ENCODE results near the gene SEC23A. TPM values are rescaled to one million over a fixed set of nuclear protein-coding genes. Genes with fewer than 3 reads are reported as not detected.

The SEC23A gene
- total and polyA plus RNA-seq, 2 of the 8 experiments (the other 6 are each of a cell fraction or from before 2014, with no cell fraction given), result 30.9 to 58.2 TPM

DNA sequence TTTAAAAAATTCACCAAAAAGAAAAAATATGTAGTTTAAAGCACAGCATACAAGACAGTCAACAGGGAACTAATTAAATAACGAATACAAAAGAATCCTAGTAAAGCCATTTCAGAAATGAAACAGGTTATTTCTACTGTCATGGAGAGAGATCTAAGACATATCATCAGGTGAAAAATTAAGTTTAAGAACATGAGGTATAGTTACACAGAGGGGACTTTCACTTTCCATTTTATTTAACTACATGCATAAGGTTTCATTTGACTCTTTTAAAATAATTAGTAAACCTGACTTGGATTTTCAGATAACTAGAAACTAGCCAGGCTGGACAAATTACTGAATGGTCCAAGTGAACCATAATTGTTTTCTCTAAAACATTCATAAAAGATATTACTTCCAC is 11.3 kb downstream of the SEC23A start:
- Histone ChIP-seq H3K4me3 (ENCODE audit: extremely low read depth in 1 of 4, insufficient read depth in 2 of 4, low read depth in 3 of 4, low read length in 4 of 4) (no peak overlapping the region), H2BK15ac (ENCODE audit: low read length) (no peak overlapping the region), H3K4ac (replicated peaks; ENCODE audit: insufficient read length, low read depth, low read length) (no peak overlapping the region), H2AFZ (ENCODE audit: low read length) (no peak overlapping the region), H2AK5ac (ENCODE audit: low read depth, low read length) (no peak overlapping the region), H3K18ac (ENCODE audit: extremely low read depth, low read length) (no peak overlapping the region), H4K91ac (replicated peaks; ENCODE audit: insufficient read length, low read length) (no peak overlapping the region), H2BK120ac (replicated peaks; ENCODE audit: low read depth, low read length) (no peak overlapping the region), H3K27ac (ENCODE audit: low read depth, low read length) (no peak overlapping the region), H3K23ac (ENCODE audit: insufficient read length) (no peak overlapping the region), H3K23me2 (ENCODE audit: low read depth, low read length) (no peaks in the 10 kb centered on the region), H4K8ac (ENCODE audit: extremely low read depth, insufficient read depth, low read length) (no peak overlapping the region), H3K36me3 (ENCODE audit: control insufficient read depth in 2 of 4, insufficient read depth in 4 of 4, low read length in 3 of 4) (peaks cover 12 to 59% (median 32%) of the 10 kb centered on the region in 4 experiments), H4K20me1 (replicated peaks in 1 of 2; ENCODE audit: control insufficient read depth in 1 of 2, insufficient read depth in 2 of 2, low read length in 2 of 2) (peaks cover 2% of the 10 kb centered on the region in 2 experiments), H3K4me2 (ENCODE audit: insufficient read depth in 1 of 2, low read depth in 2 of 2, low read length in 2 of 2) (no peak overlapping the region), H3K27me3 (replicated peaks in 1 of 4; ENCODE audit: control insufficient read depth in 3 of 4, extremely low read depth in 1 of 4, insufficient read depth in 3 of 4, low read length in 3 of 4) (no peaks in the 10 kb centered on the region), H3K79me1 (ENCODE audit: low read depth, low read length) (no peaks in the 10 kb centered on the region; the same call in 1 of the 2 replicates), H3K9me3 (ENCODE audit: insufficient read depth in 2 of 2, low read depth in 1 of 2, low read length in 1 of 2) (no peaks in the 10 kb centered on the region), H3K56ac (replicated peaks; ENCODE audit: insufficient read length, low read depth, low read length) (no peak overlapping the region), H3K14ac (ENCODE audit: insufficient read length) (no peak overlapping the region), H2BK5ac (ENCODE audit: low read depth, low read length) (no peak overlapping the region), H4K5ac (ENCODE audit: insufficient read length, low read depth, low read length) (no peak overlapping the region), H3K4me1 (replicated peaks in 1 of 4; ENCODE audit: control insufficient read depth in 3 of 4, insufficient read depth in 4 of 4, low read length in 3 of 4) (no peaks in the 10 kb centered on the region), H2BK20ac (ENCODE audit: low read length) (no peak overlapping the region), H3K9ac (replicated peaks in 1 of 4; ENCODE audit: extremely low read depth in 1 of 4, low read depth in 3 of 4, low read length in 3 of 4) (no peak overlapping the region), H2BK12ac (ENCODE audit: low read depth, low read length) (no peak overlapping the region), H3K79me2 (ENCODE audit: control insufficient read depth in 1 of 2, insufficient read depth in 2 of 2, low read length in 2 of 2) (peaks cover 0 to 7% of the 10 kb centered on the region in 2 experiments; a peak in 2 of 4 replicates)
- CTCF ChIA-PET (ENCODE audit: partially characterized antibody), result no interaction called here
- POLR2A ChIA-PET (ENCODE audit: partially characterized antibody), result no interaction called here
- no peak for DNase-seq (ENCODE audit: low read depth in 1 of 2, low spot score in 2 of 2)
- 81% methylated on average over 1 of the region's 1 CpG; no CpG with 5 or more reads in 1 of the 2 experiments for WGBS, 2 experiments (ENCODE audit: extremely low coverage in 1 of 2, insufficient coverage in 1 of 2, insufficient read length in 1 of 2, insufficient replicate concordance in 2 of 2, low coverage in 1 of 2, low lambda C conversion rate in 2 of 2, missing lambda C conversion rate in 1 of 2)
- no peak for FAIRE-seq
- no peak for TF ChIP-seq MAFK (IDR thresholded peaks at IDR 0.05; ENCODE audit: low read depth, low read length)
- TF ChIP-seq RBBP5 (IDR thresholded peaks at IDR 0.05; ENCODE audit: borderline replicate concordance, low read depth, low read length), result no peak
- no peak for TF ChIP-seq TAF1 (IDR thresholded peaks at IDR 0.05; ENCODE audit: low read depth, low read length)
- no peak for TF ChIP-seq TEAD4 (IDR thresholded peaks at IDR 0.05; ENCODE audit: low read depth, low read length)
- TF ChIP-seq, protein P1, sequence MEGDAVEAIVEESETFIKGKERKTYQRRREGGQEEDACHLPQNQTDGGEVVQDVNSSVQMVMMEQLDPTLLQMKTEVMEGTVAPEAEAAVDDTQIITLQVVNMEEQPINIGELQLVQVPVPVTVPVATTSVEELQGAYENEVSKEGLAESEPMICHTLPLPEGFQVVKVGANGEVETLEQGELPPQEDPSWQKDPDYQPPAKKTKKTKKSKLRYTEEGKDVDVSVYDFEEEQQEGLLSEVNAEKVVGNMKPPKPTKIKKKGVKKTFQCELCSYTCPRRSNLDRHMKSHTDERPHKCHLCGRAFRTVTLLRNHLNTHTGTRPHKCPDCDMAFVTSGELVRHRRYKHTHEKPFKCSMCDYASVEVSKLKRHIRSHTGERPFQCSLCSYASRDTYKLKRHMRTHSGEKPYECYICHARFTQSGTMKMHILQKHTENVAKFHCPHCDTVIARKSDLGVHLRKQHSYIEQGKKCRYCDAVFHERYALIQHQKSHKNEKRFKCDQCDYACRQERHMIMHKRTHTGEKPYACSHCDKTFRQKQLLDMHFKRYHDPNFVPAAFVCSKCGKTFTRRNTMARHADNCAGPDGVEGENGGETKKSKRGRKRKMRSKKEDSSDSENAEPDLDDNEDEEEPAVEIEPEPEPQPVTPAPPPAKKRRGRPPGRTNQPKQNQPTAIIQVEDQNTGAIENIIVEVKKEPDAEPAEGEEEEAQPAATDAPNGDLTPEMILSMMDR (IDR thresholded peaks at IDR 0.05; ENCODE audit: control extremely low read depth in 1 of 3, insufficient read depth in 1 of 3, low read depth in 1 of 3, low read length in 3 of 3), result no peak
- no peak for TF ChIP-seq POLR2AphosphoS5 (IDR thresholded peaks at IDR 0.05; ENCODE audit: low read depth, low read length)
- no peak for TF ChIP-seq SUZ12 (IDR thresholded peaks at IDR 0.05; ENCODE audit: low read length)
- TF ChIP-seq CHD2 (IDR thresholded peaks at IDR 0.05; ENCODE audit: low read length), result no peak
- no peak for TF ChIP-seq KDM1A (IDR thresholded peaks at IDR 0.05; ENCODE audit: borderline replicate concordance, low read length)
- TF ChIP-seq, protein P2, sequence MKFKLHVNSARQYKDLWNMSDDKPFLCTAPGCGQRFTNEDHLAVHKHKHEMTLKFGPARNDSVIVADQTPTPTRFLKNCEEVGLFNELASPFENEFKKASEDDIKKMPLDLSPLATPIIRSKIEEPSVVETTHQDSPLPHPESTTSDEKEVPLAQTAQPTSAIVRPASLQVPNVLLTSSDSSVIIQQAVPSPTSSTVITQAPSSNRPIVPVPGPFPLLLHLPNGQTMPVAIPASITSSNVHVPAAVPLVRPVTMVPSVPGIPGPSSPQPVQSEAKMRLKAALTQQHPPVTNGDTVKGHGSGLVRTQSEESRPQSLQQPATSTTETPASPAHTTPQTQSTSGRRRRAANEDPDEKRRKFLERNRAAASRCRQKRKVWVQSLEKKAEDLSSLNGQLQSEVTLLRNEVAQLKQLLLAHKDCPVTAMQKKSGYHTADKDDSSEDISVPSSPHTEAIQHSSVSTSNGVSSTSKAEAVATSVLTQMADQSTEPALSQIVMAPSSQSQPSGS (IDR thresholded peaks at IDR 0.05; ENCODE audit: low read length), result no peak
- no peak for TF ChIP-seq CBX8 (IDR thresholded peaks at IDR 0.05; ENCODE audit: borderline replicate concordance, low read depth, low read length)

Measured in H1 (cell line).